ENCODE data around the gene EIF3L. TPM values are rescaled to one million over a fixed set of nuclear protein-coding genes. Genes with fewer than 3 reads are reported as not detected.

EIF3L gene
- total RNA-seq, 1 donor from 2014 or later: 325 TPM

GRCh38 chr22:37803639-37804351 lies 45.4 kb upstream of the EIF3L start:
- TF ChIP-seq CTCF (IDR thresholded peaks at IDR 0.05): no peak
- H3K4me3 Mint-ChIP-seq (ENCODE audit: unreplicated experiment): peak overlapping the region; percentile 51
- H3K27me3 Mint-ChIP-seq (ENCODE audit: low read depth): no peaks in the 10 kb centered on the region
- H3K4me1 Mint-ChIP-seq (ENCODE audit: low read depth): peaks cover 43% of the 10 kb centered on the region
- no peaks in the 10 kb centered on the region for H3K36me3 Mint-ChIP-seq (ENCODE audit: low read depth)
- peak overlapping the region; percentile 61 for H3K27ac Mint-ChIP-seq (ENCODE audit: unreplicated experiment)
- H3K9me3 Mint-ChIP-seq (ENCODE audit: low read depth): no peaks in the 10 kb centered on the region
- no peak for DNase-seq (ENCODE audit: low spot score)

- H3K9me3 Mint-ChIP-seq (ENCODE audit: low read depth): no peaks in the 10 kb centered on the region
- peaks cover 48% of the 10 kb centered on the region for H3K4me1 Mint-ChIP-seq (ENCODE audit: low read depth)
- H3K36me3 Mint-ChIP-seq (ENCODE audit: low read depth): no peaks in the 10 kb centered on the region
- H3K4me3 Mint-ChIP-seq (ENCODE audit: unreplicated experiment): peak overlapping the region; percentile 51
- peak overlapping the region; percentile 61 for H3K27ac Mint-ChIP-seq (ENCODE audit: unreplicated experiment)
- no peaks in the 10 kb centered on the region for H3K27me3 Mint-ChIP-seq (ENCODE audit: low read depth)
- TF ChIP-seq CTCF (IDR thresholded peaks at IDR 0.05): no peak
- DNase-seq (ENCODE audit: low spot score): no peak
Observed at GRCh38 chr22:37804352-37804880, 44.8 kb upstream of the EIF3L start.

GRCh38 chr22:37804881-37805809 lies 44.1 kb upstream of the EIF3L start:
- Mint-ChIP-seq H3K4me1 (ENCODE audit: low read depth) (peaks cover 50% of the 10 kb centered on the region), H3K9me3 (ENCODE audit: low read depth) (no peaks in the 10 kb centered on the region), H3K4me3 (ENCODE audit: unreplicated experiment) (peak overlapping the region; percentile 83), H3K27me3 (ENCODE audit: low read depth) (no peaks in the 10 kb centered on the region), H3K27ac (ENCODE audit: unreplicated experiment) (peak overlapping the region; percentile 94), H3K36me3 (ENCODE audit: low read depth) (no peaks in the 10 kb centered on the region)
- no peak for TF ChIP-seq CTCF (IDR thresholded peaks at IDR 0.05)
- no peak for DNase-seq (ENCODE audit: low spot score)

GRCh38 chr22:37805810-37806277 lies 43.4 kb upstream of the EIF3L start:
- Mint-ChIP-seq H3K9me3 (ENCODE audit: low read depth) (no peaks in the 10 kb centered on the region), H3K4me1 (ENCODE audit: low read depth) (peaks cover 50% of the 10 kb centered on the region), H3K4me3 (ENCODE audit: unreplicated experiment) (peak overlapping the region; percentile 83), H3K27me3 (ENCODE audit: low read depth) (no peaks in the 10 kb centered on the region), H3K36me3 (ENCODE audit: low read depth) (no peaks in the 10 kb centered on the region), H3K27ac (ENCODE audit: unreplicated experiment) (peak overlapping the region; percentile 94)
- TF ChIP-seq CTCF (IDR thresholded peaks at IDR 0.05): no peak
- no peak for DNase-seq (ENCODE audit: low spot score)

Data from chondrocyte (in vitro differentiated cells).